NCI-H2227 treated with DMSO at 0.1 percent for 48 hours (cell line): ENCODE data around the gene GBA2.

Source experiments
- DNase-seq: peaks from one replicate; lab custom pipeline; 2025; lab: John Stamatoyannopoulos, UW

GBA2 gene

GRCh38 chr9:35690614-35691333 lies 58.3 kb downstream of the GBA2 start:
- DNase-seq = peak; percentile 42

DNA sequence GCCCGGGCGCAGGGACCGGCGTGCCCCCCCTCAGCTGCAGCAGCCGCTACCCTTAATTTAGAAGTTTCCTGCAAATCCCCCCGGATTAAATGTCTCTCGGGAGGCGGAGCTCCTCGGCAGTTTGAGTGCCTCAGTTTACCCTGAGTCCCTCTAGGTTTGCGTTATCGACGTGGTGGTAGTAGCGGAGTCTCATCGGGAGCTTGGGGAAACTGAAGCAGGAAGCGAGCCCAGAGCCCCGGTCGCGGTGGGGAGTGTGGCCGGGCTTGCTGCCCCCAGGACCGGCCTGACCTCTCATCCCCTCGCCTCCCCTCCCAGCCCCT lies 58.8 kb downstream of the GBA2 start:
- no peak for DNase-seq

GRCh38 chr9:35689542-35690293 lies 59.3 kb downstream of the GBA2 start, which contains the start of gene TPM2:
Gene TPM2 (minus strand): TSS chr9:35689925. CDS start chr9:35689817, 108 bp downstream.
- no peak for DNase-seq

- DNase-seq = no peak
These were observed 60.2 kb downstream of the GBA2 start for GRCh38 chr9:35688558-35689541.

DNA sequence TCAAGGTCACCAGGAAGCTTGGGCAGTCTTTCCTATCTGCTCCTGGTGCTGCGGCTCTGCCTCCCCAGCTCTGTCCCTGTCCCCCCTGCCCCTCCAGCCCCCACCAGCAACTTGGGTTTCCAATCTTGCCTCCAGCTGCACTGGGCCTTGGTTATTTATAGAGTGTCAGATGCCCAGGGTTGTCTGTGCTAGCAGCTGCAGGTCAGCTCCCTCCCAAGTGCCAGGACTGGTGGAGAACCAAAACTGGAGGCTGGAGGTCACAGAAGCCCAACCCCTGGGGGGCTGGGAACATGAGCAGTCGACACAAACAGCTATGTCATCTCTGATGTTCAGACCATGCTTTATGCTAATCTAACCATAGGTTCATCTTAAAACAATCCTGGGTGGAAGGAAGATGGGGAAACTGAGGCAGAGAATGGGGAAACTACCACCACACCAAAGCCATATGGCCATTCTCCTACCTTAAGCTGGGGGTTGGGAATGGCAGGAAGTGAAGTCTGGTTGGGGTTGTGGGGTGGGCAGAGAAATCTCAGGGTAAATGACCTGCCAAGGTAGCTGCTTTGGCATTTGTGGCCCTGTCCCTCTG lies 61.0 kb downstream of the GBA2 start:
- DNase-seq = no peak

- no peak for DNase-seq
These were observed 61.7 kb downstream of the GBA2 start for GRCh38 chr9:35687306-35687705.
